HCT116 (cell line): ENCODE measurements around the gene RIMBP2.

Experiments
- CTCF ChIP-seq, 3 experiments: fragments of 200-600 bp in 1 of 3; sonication (generic) in 1 of 3; IDR thresholded peaks in 2 of 3; conservative IDR thresholded peaks in 1 of 3; 2 replicates each; pipeline ENCODE4 v1.5.1; 2012 to 2017; ENCODE audit warnings: low read depth in 2 of 3, low read length in 2 of 3, antibody characterized with exemption in 1 of 3, borderline replicate concordance in 1 of 3, control low read depth in 1 of 3, mild to moderate bottlenecking in 1 of 3, mixed read lengths in 1 of 3, mixed run types in 1 of 3, moderate library complexity in 1 of 3; ENCODE audit not compliant: insufficient read depth in 1 of 3
- EZH2phosphoT487 ChIP-seq: fragments of 200-600 bp; IDR thresholded peaks from 2 replicates; pipeline ENCODE4 v1.6.1; 2018; ENCODE audit warnings: antibody characterized with exemption, borderline replicate concordance
- FOSL1 ChIP-seq: IDR thresholded peaks from 2 replicates; pipeline ENCODE4 v1.6.1; 2012; ENCODE audit warnings: low read depth
- JUND ChIP-seq: IDR thresholded peaks from 2 replicates; pipeline ENCODE4 v1.6.1; 2012
- MAX ChIP-seq: IDR thresholded peaks from 2 replicates; pipeline ENCODE4 v1.6.1; 2012
- POLR2A ChIP-seq: IDR thresholded peaks from 2 replicates; pipeline ENCODE4 v1.7.0; 2011; ENCODE audit warnings: borderline replicate concordance; ENCODE audit not compliant: insufficient read depth, insufficient read length; ENCODE audit errors: extremely low read depth
- POLR2AphosphoS5 ChIP-seq: IDR thresholded peaks from 2 replicates; pipeline ENCODE4 v1.6.1; 2011; ENCODE audit warnings: mild to moderate bottlenecking, low read depth, low read length, moderate library complexity
- SIN3A ChIP-seq: IDR thresholded peaks from 2 replicates; pipeline ENCODE4 v1.6.1; 2012; ENCODE audit warnings: low read depth
- SRF ChIP-seq: IDR thresholded peaks from 2 replicates; pipeline ENCODE4 v1.6.1; 2012; ENCODE audit warnings: low read depth
- YY1 ChIP-seq: IDR thresholded peaks from 2 replicates; pipeline ENCODE4 v1.6.1; 2011; ENCODE audit warnings: low read length, low read depth, moderate library complexity, mild to moderate bottlenecking; ENCODE audit not compliant: insufficient replicate concordance; ENCODE audit errors: extremely low read depth
- ZFX ChIP-seq: fragments of 450-650 bp; IDR thresholded peaks from 2 replicates; pipeline ENCODE4 v1.6.1; 2017

GRCh38 chr12:130446846-130447654 lies 269.0 kb downstream of the RIMBP2 start:
- TF ChIP-seq JUND (no peak), CTCF (IDR thresholded peaks at IDR 0.05 in 2 of 3, conservative IDR thresholded peaks at IDR 0.05 in 1 of 3; ENCODE audit: borderline replicate concordance in 1 of 3, insufficient read depth in 1 of 3, low read depth in 2 of 3, low read length in 2 of 3) (no peak), FOSL1 (no peak), EZH2phosphoT487 (no peak), MAX (no peak), POLR2AphosphoS5 (no peak), YY1 (no peak), ZFX (no peak), POLR2A (no peak), SIN3A (no peak), SRF (no peak)
